IMR-90 (cell line): Measurements from ENCODE around the gene GAREM2. TPM values are rescaled to one million over a fixed set of nuclear protein-coding genes. Genes with fewer than 3 reads are reported as not detected.

ENCODE experiments used
- ATAC-seq: fragments of 200-7000 bp; cut with Tn5 transposase; 2 replicates; pipeline ENCODE4 v1.9.1; 2020; ENCODE audit warnings: low read depth, mild to moderate bottlenecking, moderate library complexity
- BruUV-seq: library from RNA; stranded (reverse); fragments of 400-500 nt; replicated peaks from 2 replicates; lab custom pipeline; 2021; lab: Mats Ljungman, UMichigan
- CTCF ChIA-PET: fragments of 300-600 bp; formaldehyde crosslinking; extraction: SDS; loops from one replicate; lab custom pipeline; 2021; ENCODE audit warnings: antibody characterized with exemption; lab: Yijun Ruan, JAX
- POLR2A ChIA-PET: fragments of 300-600 bp; sonication (Branson Sonifier 250); formaldehyde crosslinking; loops from one replicate; lab custom pipeline; 2022; ENCODE audit warnings: antibody characterized with exemption; ENCODE audit not compliant: unreplicated experiment; lab: Charles Lee
- DNase-seq: peaks from one replicate; pipeline ENCODE4 v3.0.0; 2013
- H2AFZ ChIP-seq: replicated peaks from 2 replicates; pipeline ENCODE3; 2013; ENCODE audit warnings: low read length, mild to moderate bottlenecking; ENCODE audit not compliant: poor library complexity
- H2AK5ac ChIP-seq: 2 replicates; pipeline ENCODE4 v1.6.1; 2013; ENCODE audit warnings: low read depth, low read length, inconsistent platforms
- H2AK9ac ChIP-seq: replicated peaks from 2 replicates; pipeline ENCODE3; 2013; ENCODE audit warnings: mild to moderate bottlenecking, low read depth, low read length, moderate library complexity; ENCODE audit not compliant: poor library complexity
- H2BK120ac ChIP-seq: 2 replicates; pipeline ENCODE4 v1.6.1; 2013; ENCODE audit warnings: low read depth, low read length, inconsistent platforms
- H2BK15ac ChIP-seq: 3 replicates; pipeline ENCODE4 v1.6.1; 2013; ENCODE audit warnings: low read depth, low read length, inconsistent platforms
- H2BK20ac ChIP-seq: 2 replicates; pipeline ENCODE4 v1.6.1; 2013; ENCODE audit warnings: low read depth, mild to moderate bottlenecking, inconsistent platforms, low read length, moderate library complexity
- H2BK5ac ChIP-seq: 2 replicates; pipeline ENCODE4 v1.6.1; 2013; ENCODE audit warnings: mild to moderate bottlenecking, low read depth, low read length, inconsistent platforms; ENCODE audit not compliant: poor library complexity, severe bottlenecking
- H3K14ac ChIP-seq: replicated peaks from 2 replicates; pipeline ENCODE4 v1.6.1; 2013; ENCODE audit warnings: low read depth, low read length, inconsistent platforms
- H3K18ac ChIP-seq: 2 replicates; pipeline ENCODE4 v1.6.1; 2013; ENCODE audit warnings: low read depth, low read length, control low read depth
- H3K23ac ChIP-seq: 2 replicates; pipeline ENCODE4 v1.6.1; 2013; ENCODE audit warnings: low read depth, low read length, inconsistent platforms
- H3K27ac ChIP-seq: 2 replicates; pipeline ENCODE4 v1.5.1; 2013; ENCODE audit warnings: mild to moderate bottlenecking, control low read depth, low read length; ENCODE audit not compliant: insufficient read depth
- H3K27me3 ChIP-seq: 2 replicates; pipeline ENCODE4 v1.6.1; 2013; ENCODE audit warnings: low read length; ENCODE audit not compliant: control insufficient read depth, insufficient read depth
- H3K36me3 ChIP-seq: 2 replicates; pipeline ENCODE4 v1.6.1; 2013; ENCODE audit warnings: low read length, mixed read lengths; ENCODE audit not compliant: control insufficient read depth, insufficient read depth
- H3K4ac ChIP-seq: 2 replicates; pipeline ENCODE4 v1.6.1; 2013; ENCODE audit warnings: low read depth, low read length, inconsistent platforms
- H3K4me1 ChIP-seq: 2 replicates; pipeline ENCODE4 v1.6.1; 2013; ENCODE audit warnings: low read length, mixed read lengths; ENCODE audit not compliant: control insufficient read depth, insufficient read depth
- H3K4me2 ChIP-seq: 2 replicates; pipeline ENCODE4 v1.6.1; 2013; ENCODE audit warnings: low read depth, mild to moderate bottlenecking, control low read depth, low read length, moderate library complexity
- H3K4me3 ChIP-seq: 2 replicates; pipeline ENCODE4 v1.5.1; 2013; ENCODE audit warnings: low read depth, mild to moderate bottlenecking, control low read depth, low read length, moderate library complexity; ENCODE audit not compliant: insufficient read depth
- H3K56ac ChIP-seq: 2 replicates; pipeline ENCODE4 v1.6.1; 2013; ENCODE audit warnings: low read length, inconsistent platforms; ENCODE audit not compliant: insufficient read depth; ENCODE audit errors: extremely low read depth
- H3K79me1 ChIP-seq, 2 experiments: 2 replicates each; pipeline ENCODE4 v1.6.1; 2013; ENCODE audit warnings: low read length in 2 of 2, inconsistent platforms in 1 of 2, low read depth in 1 of 2
- H3K9ac ChIP-seq: 2 replicates; pipeline ENCODE4 v1.6.1; 2013; ENCODE audit warnings: low read depth, low read length, control low read depth
- H3K9me1 ChIP-seq: 2 replicates; pipeline ENCODE4 v1.6.1; 2013; ENCODE audit warnings: low read length, inconsistent platforms; ENCODE audit not compliant: insufficient read depth
- H3K9me3 ChIP-seq: 2 replicates; pipeline ENCODE4 v1.6.1; 2013; ENCODE audit warnings: low read length; ENCODE audit not compliant: control insufficient read depth, insufficient read depth
- H4K20me1 ChIP-seq: 2 replicates; pipeline ENCODE4 v1.6.1; 2013; ENCODE audit warnings: low read length, inconsistent platforms; ENCODE audit not compliant: insufficient read depth
- H4K5ac ChIP-seq: 2 replicates; pipeline ENCODE4 v1.6.1; 2013; ENCODE audit warnings: mild to moderate bottlenecking, low read depth, low read length, control low read depth
- H4K8ac ChIP-seq, 2 experiments: 2 replicates each; pipeline ENCODE4 v1.6.1; 2013; ENCODE audit warnings: low read depth in 2 of 2, low read length in 2 of 2, control low read depth in 1 of 2, inconsistent platforms in 1 of 2
- H4K91ac ChIP-seq: 2 replicates; pipeline ENCODE4 v1.6.1; 2013; ENCODE audit warnings: low read depth, low read length, inconsistent platforms; ENCODE audit not compliant: insufficient read depth
- MAFK ChIP-seq: IDR thresholded peaks from 2 replicates; pipeline ENCODE4 v1.6.1; 2012; ENCODE audit warnings: low read depth, low read length, improper control_type of control experiment
- MXI1 ChIP-seq: IDR thresholded peaks from 2 replicates; pipeline ENCODE4 v1.6.1; 2012; ENCODE audit warnings: low read depth, mild to moderate bottlenecking, low read length, moderate library complexity, borderline replicate concordance
- NFE2L2 ChIP-seq: fragments of 150-350 bp; IDR thresholded peaks from 2 replicates; pipeline ENCODE4 v1.6.1; 2016; ENCODE audit warnings: low read depth, mild to moderate bottlenecking, low read length
- WGBS, 2 experiments: methylation state at CpG; one replicate each; pipeline versions ENCODE4 v1.1.5 to v1.1.7; 2013; ENCODE audit warnings: missing lambda C conversion rate in 2 of 2; ENCODE audit not compliant: insufficient read length in 1 of 2; ENCODE audit errors: extremely low coverage in 2 of 2; 5-methylcytosine and 5-hydroxymethylcytosine counted together
- dilution Hi-C: fragments of 300-500 bp; cut with HindIII; formaldehyde crosslinking; loops from one replicate; pipeline ENCODE4 v1.14.3; 2018; ENCODE audit warnings: low sequenced_read_pairs; ENCODE audit not compliant: unreplicated experiment
- in situ Hi-C: fragments of 300-500 bp; cut with MboI; formaldehyde crosslinking; loops from 3 replicates; pipeline ENCODE4 v1.14.3; 2019; ENCODE audit warnings: low sequenced_read_pairs, inconsistent platforms, mixed read lengths
- intact Hi-C: fragments of 100-400 bp; cut with micrococcal nuclease; formaldehyde crosslinking; loops from 2 replicates; pipeline ENCODE4 v1.10.0; 2022
- polyA plus RNA-seq, 3 experiments: library from polyadenylated mRNA; depleted of rRNA; stranded (reverse); fragments of >200 nt; gene quantifications; 2 replicates each; pipeline ENCODE4 v1.2.3, GENCODE V29; 2012; ENCODE audit warnings: low replicate concordance in 1 of 3
- total RNA-seq: library from RNA; depleted of rRNA; stranded (reverse); fragments of >200 nt; gene quantifications from 2 replicates; pipeline ENCODE4 v1.2.3, GENCODE V29; 2012

The GAREM2 gene
- total and polyA plus RNA-seq, 2 of the 4 experiments (the other 2 are of a cell fraction) = 0.36 to 1.8 TPM

GRCh38 chr2:26126074-26126473, 46.8 kb upstream of the GAREM2 start:
- in situ Hi-C loops (no loop called here), dilution Hi-C loops (no loop called here), intact Hi-C loops (loop anchor here (5.0 kb wide), 1 partner anchor 39 kb away; no protein-coding TSS in a partner anchor)
- H4K20me1 ChIP-seq = peaks cover 38% of the 10 kb centered on the region
- peaks cover 7% of the 10 kb centered on the region for H3K9me1 ChIP-seq
- H3K4me3 ChIP-seq = no peak overlapping the region
- no peak overlapping the region for H3K18ac ChIP-seq
- no peak overlapping the region for H4K5ac ChIP-seq
- peaks cover 5% of the 10 kb centered on the region for H3K36me3 ChIP-seq
- no peaks in the 10 kb centered on the region for H3K27me3 ChIP-seq
- H2BK5ac ChIP-seq = no peak overlapping the region
- no peak overlapping the region for H2AK5ac ChIP-seq
- H3K4me2 ChIP-seq = no peak overlapping the region
- H3K79me1 ChIP-seq = peaks cover 42 to 52% of the 10 kb centered on the region in 2 experiments
- H2AK9ac ChIP-seq = no peak overlapping the region
- no peak overlapping the region for H2BK120ac ChIP-seq
- H2AFZ ChIP-seq = no peak overlapping the region
- H3K9me3 ChIP-seq = no peaks in the 10 kb centered on the region
- H3K56ac ChIP-seq = no peak overlapping the region
- WGBS, 2 experiments = no CpG with 5 or more reads among the region's 4 CpGs
- H4K8ac ChIP-seq = no peak overlapping the region
- ATAC-seq = no peak
- POLR2A ChIA-PET = no interaction called here
- no peak overlapping the region for H3K23ac ChIP-seq
- no TSS peak for BruUV-seq
- no peak overlapping the region for H2BK15ac ChIP-seq
- no peak for DNase-seq
- no peak overlapping the region for H3K27ac ChIP-seq
- H3K4me1 ChIP-seq = no peaks in the 10 kb centered on the region
- CTCF ChIA-PET = no interaction called here
- no peak overlapping the region for H3K9ac ChIP-seq
- TF ChIP-seq NFE2L2 (no peak), MAFK (no peak), MXI1 (no peak)
- H3K14ac ChIP-seq = no peak overlapping the region
- H3K4ac ChIP-seq = no peak overlapping the region
- no peak overlapping the region for H2BK20ac ChIP-seq
- H4K91ac ChIP-seq = no peak overlapping the region
